IPS-18c (cell line): ENCODE data around the gene JDP2.

Experiments used
- H3K4me3 ChIP-seq: 2 replicates; pipeline ENCODE4 v1.7.0; 2013; ENCODE audit warnings: low read depth, mild to moderate bottlenecking, low read length, moderate library complexity; ENCODE audit not compliant: insufficient read depth
- H3K9me3 ChIP-seq: one replicate; pipeline ENCODE4 v1.6.1; 2013; ENCODE audit warnings: mild to moderate bottlenecking, low read length, moderate library complexity; ENCODE audit not compliant: control insufficient read depth, insufficient read depth

Gene JDP2

GRCh38 chr14:75430116-75430515 is 2.3 kb downstream of the JDP2 start:
- Histone ChIP-seq H3K9me3 (no peaks in the 10 kb centered on the region), H3K4me3 (no peak overlapping the region; the same call in 1 of the 2 replicates)

GRCh38 chr14:75430526-75430925 is 2.7 kb downstream of the JDP2 start:
- no peaks in the 10 kb centered on the region for H3K9me3 ChIP-seq
- H3K4me3 ChIP-seq = no peak overlapping the region

DNA sequence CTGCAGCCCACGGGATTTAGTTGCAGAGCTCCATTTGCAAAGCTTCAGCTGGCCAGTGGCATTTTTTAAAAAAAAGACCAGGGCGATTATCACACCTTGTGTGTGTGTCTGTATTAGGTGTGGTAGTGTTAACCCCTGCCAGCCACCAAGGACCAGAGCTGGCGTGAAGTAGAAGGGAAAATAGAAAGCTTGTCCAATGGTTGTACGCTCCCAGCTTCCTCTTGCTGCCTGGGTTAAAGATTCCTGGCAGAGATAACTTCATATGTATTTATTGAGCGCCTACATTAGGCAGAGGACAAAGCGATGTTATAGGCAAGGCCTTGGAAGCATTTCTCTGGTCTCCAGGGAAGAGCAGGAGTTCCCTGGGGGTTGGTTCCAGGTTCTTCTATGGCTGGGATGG is 3.2 kb downstream of the JDP2 start:
- Histone ChIP-seq H3K4me3 (no peak overlapping the region), H3K9me3 (no peaks in the 10 kb centered on the region)

DNA sequence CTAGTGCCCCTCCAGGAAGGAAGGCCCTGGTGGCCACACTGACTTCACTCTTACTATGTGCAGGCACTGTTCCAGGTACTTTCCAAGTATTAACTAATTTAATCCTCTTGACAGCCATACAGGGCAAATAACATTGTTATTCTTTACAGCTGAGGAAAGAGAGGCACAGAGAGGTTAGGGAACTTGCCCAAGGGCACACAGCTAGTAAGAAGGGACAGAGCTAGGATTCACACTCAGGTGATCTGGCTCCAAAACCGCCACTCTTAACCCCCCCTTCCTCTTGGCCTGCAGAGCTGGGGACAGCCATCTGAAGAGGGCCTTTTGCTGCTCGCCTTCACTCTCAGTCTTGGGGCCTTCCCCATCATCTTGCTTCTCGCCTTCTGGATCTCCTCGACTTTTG is 4.0 kb downstream of the JDP2 start:
- Histone ChIP-seq H3K4me3 (no peak overlapping the region), H3K9me3 (no peaks in the 10 kb centered on the region)

- H3K9me3 ChIP-seq = no peaks in the 10 kb centered on the region
- H3K4me3 ChIP-seq = no peak overlapping the region
Measured at GRCh38 chr14:75432411-75432810, 4.6 kb downstream of the JDP2 start.

DNA sequence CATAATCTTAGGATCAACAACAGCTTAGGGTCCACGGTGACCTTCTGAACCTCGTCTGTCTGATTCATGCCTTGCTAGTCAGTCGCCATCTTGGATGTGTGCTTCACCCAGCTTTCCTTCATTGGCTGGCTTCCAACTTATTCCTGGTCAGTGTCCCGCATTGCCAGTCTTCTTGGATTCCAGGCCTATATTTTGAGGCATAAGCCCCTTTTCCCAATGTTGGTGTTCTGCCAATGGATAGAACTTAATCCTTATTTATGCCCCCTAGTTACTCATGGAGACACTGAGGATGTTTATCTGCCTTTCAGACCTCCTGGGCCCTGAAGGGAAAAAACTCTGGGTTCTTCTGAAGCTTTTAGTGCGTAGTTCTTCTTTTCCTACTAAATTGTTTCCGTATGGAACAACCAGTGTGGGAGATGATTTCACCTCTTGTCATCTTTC is 5.8 kb downstream of the JDP2 start:
- Histone ChIP-seq H3K9me3 (no peaks in the 10 kb centered on the region), H3K4me3 (no peak overlapping the region)

- Histone ChIP-seq H3K4me3 (no peak overlapping the region), H3K9me3 (no peaks in the 10 kb centered on the region)
Measured at GRCh38 chr14:75434138-75434889, 6.5 kb downstream of the JDP2 start.

GRCh38 chr14:75434890-75435248 is 7.0 kb downstream of the JDP2 start:
- Histone ChIP-seq H3K4me3 (no peak overlapping the region), H3K9me3 (no peaks in the 10 kb centered on the region)

DNA sequence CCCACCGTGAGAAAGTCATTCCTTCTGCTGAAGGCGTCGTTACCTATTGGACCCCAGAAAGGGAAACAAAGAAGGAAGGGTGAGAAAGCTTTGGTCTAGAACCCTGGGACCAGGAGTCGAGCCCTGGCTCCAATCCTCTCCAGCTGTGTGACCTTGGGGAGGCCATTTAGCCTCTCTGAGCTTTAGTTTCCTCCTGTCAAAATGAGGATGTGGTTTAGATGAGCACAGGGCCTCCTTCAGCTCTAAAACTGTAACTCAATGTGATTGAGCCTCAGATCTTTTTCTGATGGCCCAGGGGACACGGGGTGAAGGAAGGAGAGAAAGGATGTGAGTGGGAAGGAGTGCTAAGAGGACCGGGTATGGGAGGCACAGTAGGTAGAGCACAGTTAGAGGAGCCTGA is 7.7 kb downstream of the JDP2 start:
- H3K4me3 ChIP-seq = no peak overlapping the region

DNA sequence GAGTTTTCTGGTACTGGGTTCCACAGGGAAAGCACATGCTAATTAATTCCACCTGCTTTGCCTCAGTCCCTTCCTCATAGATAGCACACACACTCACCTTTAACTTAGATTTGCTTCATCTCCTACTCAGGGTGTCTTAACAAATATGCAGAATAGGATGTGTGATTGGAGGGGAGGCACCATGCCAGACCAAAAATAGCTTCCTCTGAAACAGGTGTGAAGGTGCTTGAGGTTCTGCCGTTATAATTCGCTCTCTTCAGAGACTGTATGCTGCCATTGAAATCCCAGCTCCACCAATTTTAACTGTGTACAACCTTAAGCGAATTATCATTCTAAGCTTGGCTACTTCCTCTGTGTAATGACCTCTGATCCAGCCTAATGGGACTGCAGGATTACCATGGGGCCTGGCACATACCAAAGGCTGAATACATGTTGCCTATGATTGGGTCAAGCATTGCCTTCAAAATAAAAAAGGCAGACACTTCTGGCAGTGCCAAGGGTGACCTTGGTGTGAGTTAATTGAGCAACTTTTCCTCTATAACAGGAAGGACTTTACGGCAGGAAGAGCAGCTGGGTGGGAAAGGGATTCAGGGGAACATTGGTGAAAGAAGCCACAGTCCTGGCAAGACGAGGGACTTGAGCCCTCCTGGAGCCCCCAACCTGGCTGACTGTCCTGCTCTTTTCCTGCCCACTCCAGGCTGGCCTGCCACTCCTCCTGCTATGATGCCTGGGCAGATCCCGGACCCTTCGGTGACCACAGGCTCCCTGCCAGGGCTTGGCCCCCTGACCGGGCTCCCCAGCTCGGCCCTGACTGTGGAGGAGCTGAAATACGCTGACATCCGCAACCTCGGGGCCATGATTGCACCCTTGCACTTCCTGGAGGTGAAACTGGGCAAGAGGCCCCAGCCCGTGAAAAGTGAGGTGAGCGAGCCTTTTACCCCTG is 9.7 kb downstream of the JDP2 start:
- Histone ChIP-seq H3K9me3 (no peaks in the 10 kb centered on the region), H3K4me3 (no peak overlapping the region)

More for the DNA sequence above, 7.7 kb downstream of the JDP2 start:
- no peaks in the 10 kb centered on the region for H3K9me3 ChIP-seq

- H3K4me3 ChIP-seq = no peak overlapping the region
- H3K9me3 ChIP-seq = no peaks in the 10 kb centered on the region
Measured at GRCh38 chr14:75438486-75439080, 10.8 kb downstream of the JDP2 start.

- Histone ChIP-seq H3K4me3 (no peak overlapping the region), H3K9me3 (no peaks in the 10 kb centered on the region)
Measured at GRCh38 chr14:75439989-75440388, 12.2 kb downstream of the JDP2 start.

GRCh38 chr14:75440733-75441477 is 13.1 kb downstream of the JDP2 start:
- no peak overlapping the region for H3K4me3 ChIP-seq
- no peaks in the 10 kb centered on the region for H3K9me3 ChIP-seq

- Histone ChIP-seq H3K4me3 (no peak overlapping the region), H3K9me3 (no peaks in the 10 kb centered on the region)
Measured at GRCh38 chr14:75441728-75442127, 13.9 kb downstream of the JDP2 start.

DNA sequence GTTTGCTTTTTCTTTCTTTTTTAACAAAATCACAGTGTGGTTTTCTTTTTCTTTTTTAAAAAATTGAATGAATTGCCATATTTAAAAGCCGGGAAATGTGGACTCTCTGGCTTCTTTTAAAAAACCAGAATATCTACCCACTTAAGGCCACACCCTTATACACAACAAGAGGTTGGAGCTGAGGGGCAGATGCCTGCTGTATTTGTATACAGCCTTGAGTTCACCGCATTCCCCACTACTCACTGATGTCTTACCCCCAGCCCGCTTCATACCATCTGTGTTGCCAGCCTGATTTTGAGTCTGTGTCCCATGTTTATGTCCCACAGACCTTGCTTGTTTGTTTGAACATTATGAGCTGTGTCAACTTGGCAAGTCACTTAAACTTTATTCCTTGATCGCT is 14.3 kb downstream of the JDP2 start:
- no peak overlapping the region for H3K4me3 ChIP-seq
- no peaks in the 10 kb centered on the region for H3K9me3 ChIP-seq

DNA sequence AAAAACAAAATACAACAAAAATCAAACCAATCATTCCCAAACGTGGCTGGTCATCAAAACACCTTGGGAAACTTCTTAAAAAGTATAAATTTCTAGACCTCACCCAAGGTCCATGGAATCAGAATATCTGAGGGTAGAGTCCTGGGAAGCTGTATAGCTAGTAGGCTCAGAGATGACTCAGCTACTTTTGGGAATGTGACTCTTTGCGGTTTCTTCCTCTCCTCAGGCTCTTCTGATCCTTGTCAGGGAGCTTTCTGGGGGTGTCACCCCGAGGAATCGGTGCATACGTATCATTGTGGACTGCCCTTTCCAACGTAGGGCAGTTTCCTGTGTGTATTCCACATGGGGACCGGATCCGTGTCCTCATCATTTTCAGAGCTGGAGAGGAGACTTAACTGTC is 14.8 kb downstream of the JDP2 start:
- H3K4me3 ChIP-seq = no peak overlapping the region

GRCh38 chr14:75443203-75443969 is 15.6 kb downstream of the JDP2 start:
- Histone ChIP-seq H3K9me3 (no peaks in the 10 kb centered on the region), H3K4me3 (no peak overlapping the region)

More for the DNA sequence above, 14.8 kb downstream of the JDP2 start:
- no peaks in the 10 kb centered on the region for H3K9me3 ChIP-seq
